Bladder microvascular endothelial cell (primary cell): ENCODE data around the gene RPS27L. TPM values are rescaled to one million over a fixed set of nuclear protein-coding genes. Genes with fewer than 3 reads are reported as not detected.

Experiments used
- total RNA-seq: library from RNA; depleted of rRNA; stranded (reverse); fragments of >200 nt; gene quantifications from 2 replicates; pipeline ENCODE4 v1.2.3, GENCODE V29; 2014

Gene RPS27L
- 332 and 362 TPM in 2 replicates for total RNA-seq

DNA sequence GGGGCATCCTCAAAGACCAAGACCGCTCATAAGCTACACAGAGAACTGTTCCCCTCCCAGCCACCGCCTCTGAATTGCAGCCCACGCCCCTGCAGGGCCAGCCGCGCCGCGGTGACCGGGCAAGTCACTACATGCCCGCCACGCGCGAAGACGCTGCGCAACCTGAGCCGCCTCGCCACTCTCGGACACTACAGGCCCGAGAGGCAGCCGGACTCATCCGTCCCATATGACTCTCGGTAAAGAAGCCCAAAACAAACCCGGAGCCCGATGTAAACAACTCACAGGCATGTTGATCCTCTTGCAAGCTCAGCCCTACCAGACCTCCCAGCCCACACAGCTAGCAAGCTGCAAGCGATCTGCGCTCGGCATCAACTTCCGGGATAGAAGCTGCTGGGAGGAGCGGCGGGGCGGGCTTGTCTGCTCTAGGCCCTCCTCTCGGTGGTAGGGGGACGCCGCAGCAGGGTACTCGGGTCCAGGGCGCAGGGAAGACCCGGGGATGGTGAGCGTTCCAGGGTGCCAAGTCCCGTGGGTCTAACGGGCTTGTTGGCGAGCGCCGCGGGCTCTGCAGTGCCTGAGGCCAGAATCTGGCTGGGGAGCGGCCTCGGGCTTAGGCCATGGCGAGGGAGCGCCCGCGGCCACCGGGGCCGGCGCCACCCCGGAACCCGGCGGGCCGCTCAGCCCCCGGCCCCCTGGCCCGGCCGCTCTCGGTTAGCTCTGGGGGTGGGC is at the start of gene RPS27L:
Gene RPS27L (minus strand): TSS at position 360 of the 726 bp plus-strand sequence. CDS start 72 bp downstream, at position 288.

DNA sequence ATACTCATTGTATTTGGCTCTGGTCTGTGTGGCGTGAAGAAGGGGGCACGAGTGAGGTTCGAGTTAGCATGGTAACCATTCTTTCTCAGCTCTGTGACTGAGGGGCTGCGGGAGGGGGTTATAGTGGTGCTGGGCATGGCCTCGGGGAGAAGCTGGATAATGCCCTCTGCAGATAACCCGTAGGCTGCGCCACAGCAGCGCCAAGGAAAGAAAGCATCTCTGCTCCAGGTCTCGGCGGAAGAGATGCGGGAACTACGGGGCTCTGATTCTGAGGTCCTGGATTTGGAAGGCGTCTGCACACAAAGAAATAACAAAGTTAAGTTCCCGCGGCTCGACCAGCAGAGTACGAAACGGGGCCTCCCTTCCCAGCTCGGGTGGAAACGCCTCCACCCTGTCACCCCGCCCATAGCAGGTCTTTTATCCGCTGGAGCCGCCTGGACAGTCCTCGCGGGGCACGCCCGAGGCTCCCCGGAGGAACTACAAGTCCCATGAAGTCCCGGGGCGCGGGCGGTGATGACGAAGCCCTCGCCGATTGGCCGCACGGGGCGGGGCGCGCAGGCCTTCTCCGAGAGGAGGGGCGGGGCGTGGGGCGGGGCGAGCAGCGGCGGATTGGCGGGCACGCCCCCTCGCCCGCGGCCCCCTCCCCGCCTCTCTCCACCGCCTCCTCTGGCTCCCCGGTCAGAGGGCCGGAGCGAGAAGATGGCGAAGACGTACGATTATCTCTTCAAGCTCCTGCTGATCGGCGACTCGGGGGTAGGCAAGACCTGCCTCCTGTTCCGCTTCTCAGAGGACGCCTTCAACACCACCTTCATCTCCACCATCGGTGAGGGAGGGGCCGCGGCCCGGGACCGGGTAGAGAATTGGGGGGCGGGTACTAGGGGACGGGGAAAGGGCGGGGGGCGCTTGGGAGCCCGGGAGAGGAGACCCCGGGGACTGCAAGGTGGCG is 31.9 kb upstream of the RPS27L start, which contains the start of gene RAB8B:
Gene RAB8B (plus strand): TSS at position 681 of the 946 bp plus-strand sequence. CDS start 19 bp downstream, at position 700.

DNA sequence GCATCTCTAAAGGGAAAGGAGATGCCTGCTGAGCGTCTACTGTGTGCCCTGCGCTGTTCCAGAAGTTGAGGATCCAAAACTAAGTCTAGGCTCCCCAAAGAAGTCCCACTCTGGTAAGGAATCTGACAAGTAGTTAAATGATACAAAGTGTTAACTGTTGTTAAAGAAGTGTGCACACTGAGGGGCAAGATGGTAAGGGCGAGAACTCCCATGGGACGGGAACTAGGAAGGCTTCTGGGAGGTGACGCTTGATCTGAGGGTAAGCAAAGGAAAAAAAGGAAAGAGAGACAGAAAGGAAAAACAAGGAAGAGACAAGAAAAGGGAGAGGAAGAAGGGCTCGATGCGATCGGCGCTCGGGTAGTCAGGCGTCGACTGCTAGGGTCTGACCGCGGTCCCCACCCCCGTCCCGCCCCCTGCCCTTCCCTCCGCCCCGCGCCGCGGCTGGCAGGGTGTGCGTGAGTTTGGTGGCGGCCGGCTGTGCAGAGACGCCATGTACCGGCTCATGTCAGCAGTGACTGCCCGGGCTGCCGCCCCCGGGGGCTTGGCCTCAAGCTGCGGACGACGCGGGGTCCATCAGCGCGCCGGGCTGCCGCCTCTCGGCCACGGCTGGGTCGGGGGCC is 35.8 kb downstream of the RPS27L start, which contains the start of gene LACTB:
Gene LACTB (plus strand): TSS at position 480 of the 620 bp plus-strand sequence. CDS start 11 bp downstream, at position 491.

Other genes with a start within 250 kb of the RPS27L start
- gene TPM1, start 114.7 kb downstream of the RPS27L start, total RNA-seq, result 244 and 951 TPM in 2 replicates
- 22.3 and 48.6 TPM in 2 replicates for gene LACTB, start 35.6 kb downstream of the RPS27L start, total RNA-seq
- gene RAB8B, start 32.1 kb upstream of the RPS27L start, total RNA-seq, result 31.4 and 60.8 TPM in 2 replicates
- 13.4 and 16.0 TPM in 2 replicates for gene APH1B, start 120.1 kb upstream of the RPS27L start, total RNA-seq
- 0.25 and 0.32 TPM in 2 replicates for gene CA12, start 224.4 kb upstream of the RPS27L start, total RNA-seq